ENCODE measurements around the gene ZNF672. TPM values are rescaled to one million over a fixed set of nuclear protein-coding genes. Genes with fewer than 3 reads are reported as not detected.

Gene ZNF672
- total and polyA plus RNA-seq, 2 of the 4 experiments (the other 2 are of a cell fraction) = 6.6 to 12.6 TPM

GRCh38 chr1:248813546-248813945, 24.5 kb upstream of the ZNF672 start:
- Histone ChIP-seq H4K91ac (ENCODE audit: insufficient read depth, low read depth, low read length) (no peak overlapping the region), H3K23ac (ENCODE audit: low read depth, low read length) (no peak overlapping the region), H4K5ac (ENCODE audit: low read depth, low read length) (no peak overlapping the region), H3K56ac (ENCODE audit: extremely low read depth, insufficient read depth, low read length) (no peak overlapping the region), H3K27ac (ENCODE audit: insufficient read depth, low read length) (no peak overlapping the region), H3K27me3 (ENCODE audit: control insufficient read depth, insufficient read depth, low read length) (no peaks in the 10 kb centered on the region), H3K4me3 (ENCODE audit: insufficient read depth, low read depth, low read length) (no peak overlapping the region), H3K14ac (replicated peaks; ENCODE audit: low read depth, low read length) (no peak overlapping the region), H2BK15ac (ENCODE audit: low read depth, low read length) (no peak overlapping the region), H3K4me2 (ENCODE audit: low read depth, low read length) (no peak overlapping the region), H2AK5ac (ENCODE audit: low read depth, low read length) (no peak overlapping the region), H2BK5ac (ENCODE audit: low read depth, low read length, poor library complexity, severe bottlenecking) (no peak overlapping the region), H3K79me1 (ENCODE audit: low read depth in 1 of 2, low read length in 2 of 2) (peaks cover 19 to 49% of the 10 kb centered on the region in 2 experiments), H3K36me3 (ENCODE audit: control insufficient read depth, insufficient read depth, low read length) (peaks cover 51% of the 10 kb centered on the region), H4K20me1 (ENCODE audit: insufficient read depth, low read length) (peaks cover 21% of the 10 kb centered on the region), H3K4ac (ENCODE audit: low read depth, low read length) (no peak overlapping the region), H2AK9ac (replicated peaks; ENCODE audit: low read depth, low read length, poor library complexity) (no peak overlapping the region), H2AFZ (replicated peaks; ENCODE audit: low read length, poor library complexity) (no peak overlapping the region), H3K9me1 (ENCODE audit: insufficient read depth, low read length) (peaks cover 14% of the 10 kb centered on the region; the same call in 1 of the 2 replicates), H3K18ac (ENCODE audit: low read depth, low read length) (no peak overlapping the region), H3K9me3 (ENCODE audit: control insufficient read depth, insufficient read depth, low read length) (no peaks in the 10 kb centered on the region), H2BK120ac (ENCODE audit: low read depth, low read length) (no peak overlapping the region), H4K8ac (ENCODE audit: low read depth in 2 of 2, low read length in 2 of 2) (no peak overlapping the region), H2BK20ac (ENCODE audit: low read depth, low read length) (no peak overlapping the region), H3K4me1 (ENCODE audit: control insufficient read depth, insufficient read depth, low read length) (peaks cover 3% of the 10 kb centered on the region; the same call in 1 of the 2 replicates), H3K9ac (ENCODE audit: low read depth, low read length) (no peak overlapping the region)
- in situ Hi-C loops (cut with MboI; ENCODE audit: low sequenced_read_pairs) = no loop called here
- ChIA-PET POLR2A (ENCODE audit: unreplicated experiment) (no interaction called here), CTCF (no interaction called here)
- no peak for DNase-seq
- TF ChIP-seq RAD21 (IDR thresholded peaks at IDR 0.05; ENCODE audit: low read length) (no peak), CTCF (conservative IDR thresholded peaks at IDR 0.05; ENCODE audit: low read depth, low read length) (no peak), CEBPB (IDR thresholded peaks at IDR 0.05; ENCODE audit: low read depth, low read length) (no peak), ELK1 (IDR thresholded peaks at IDR 0.05; ENCODE audit: borderline replicate concordance, low read depth, low read length) (no peak), SMC3 (IDR thresholded peaks at IDR 0.05; ENCODE audit: low read depth, low read length) (no peak), FOS (IDR thresholded peaks at IDR 0.05; ENCODE audit: low read depth, low read length) (no peak), USF2 (IDR thresholded peaks at IDR 0.05; ENCODE audit: low read depth, low read length) (no peak), CHD1 (IDR thresholded peaks at IDR 0.05; ENCODE audit: low read depth, low read length) (no peak), POLR2A (IDR thresholded peaks at IDR 0.05; ENCODE audit: low read depth, low read length) (no peak), MXI1 (IDR thresholded peaks at IDR 0.05; ENCODE audit: borderline replicate concordance, low read depth, low read length) (no peak), BHLHE40 (IDR thresholded peaks at IDR 0.05; ENCODE audit: low read depth, low read length) (no peak), RCOR1 (IDR thresholded peaks at IDR 0.05; ENCODE audit: insufficient replicate concordance, low read length) (no peak), RFX5 (IDR thresholded peaks at IDR 0.05; ENCODE audit: low read depth, low read length) (no peak), MAZ (IDR thresholded peaks at IDR 0.05; ENCODE audit: borderline replicate concordance, low read depth, low read length) (no peak), MAFK (IDR thresholded peaks at IDR 0.05; ENCODE audit: low read depth, low read length) (no peak), NFE2L2 (IDR thresholded peaks at IDR 0.05; ENCODE audit: low read depth, low read length) (no peak)
- dilution Hi-C loops (cut with HindIII; ENCODE audit: low sequenced_read_pairs, unreplicated experiment) = no loop called here
- WGBS, 2 experiments (ENCODE audit: extremely low coverage in 2 of 2, insufficient read length in 1 of 2) = no CpG with 5 or more reads among the region's 8 CpGs
- intact Hi-C loops (cut with micrococcal nuclease) = no loop called here
- no TSS peak for BruUV-seq (replicated peaks)
- no peak for ATAC-seq (ENCODE audit: low read depth)

Measured in IMR-90 (cell line).